SK-N-MC (cell line): Measurements from ENCODE around the gene CCDC71L.

ENCODE experiments used
- EZH2 ChIP-seq: fragments of 200-600 bp; sonication (generic); IDR thresholded peaks from one replicate; pipeline ENCODE4 v1.6.1; 2017; ENCODE audit warnings: antibody characterized with exemption
- FOXP2 ChIP-seq: optimal IDR thresholded peaks from 2 replicates; pipeline ENCODE3; 2011; ENCODE audit warnings: mild to moderate bottlenecking, moderate library complexity; ENCODE audit not compliant: insufficient read depth; ENCODE audit errors: extremely low read length, control extremely low read depth
- POLR2AphosphoS5 ChIP-seq: IDR thresholded peaks from 2 replicates; pipeline ENCODE4 v1.6.1; 2012; ENCODE audit warnings: mild to moderate bottlenecking, low read depth, low read length, borderline replicate concordance

DNA sequence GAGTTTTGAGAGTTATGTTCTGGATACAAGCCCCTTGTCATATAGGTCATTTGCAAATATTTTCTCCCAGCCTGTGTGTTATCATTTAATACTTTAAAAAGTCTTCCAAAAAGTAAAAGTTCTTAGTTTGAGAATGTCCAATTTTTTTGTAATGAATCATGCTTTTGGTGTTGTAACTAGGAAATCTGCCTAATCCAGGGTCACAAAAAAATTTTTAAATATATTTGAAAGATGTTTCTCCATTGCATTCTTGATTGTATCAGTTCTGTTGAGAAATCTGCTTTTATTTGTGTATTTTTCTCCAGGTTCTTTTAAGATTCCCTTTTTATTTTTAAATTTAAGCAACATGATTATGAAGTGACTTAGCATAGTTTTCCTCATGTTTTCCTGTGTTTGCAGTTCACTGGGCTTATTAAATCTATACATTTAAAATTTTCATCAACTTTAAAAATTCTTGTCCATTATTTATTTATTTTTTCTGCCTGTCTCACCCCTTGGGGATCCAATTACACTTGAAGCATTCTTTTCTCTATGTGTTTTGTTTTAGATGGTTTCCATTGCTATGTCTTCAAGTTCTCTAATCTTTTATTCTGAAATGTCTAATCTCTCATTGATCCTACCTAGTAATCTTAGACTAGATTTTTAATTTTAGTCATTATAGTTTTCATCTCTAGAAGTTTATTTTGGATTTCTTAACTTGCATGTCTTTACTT lies 47.0 kb downstream of the CCDC71L start:
- TF ChIP-seq EZH2 (no peak), POLR2AphosphoS5 (no peak), FOXP2 (no peak)
